ENCODE data around the gene PCSK4. TPM values are rescaled to one million over a fixed set of nuclear protein-coding genes. Genes with fewer than 3 reads are reported as not detected.

Gene PCSK4
- total and polyA plus RNA-seq, 9 of the 15 experiments (the other 6 are each of a cell fraction or from before 2014, with no cell fraction given), result 0.01 to 9.1 (median 2.1) TPM; not detected in 1

GRCh38 chr19:1512671-1513498, 22.7 kb upstream of the PCSK4 start, which contains the start of gene ADAMTSL5:
TSS of gene ADAMTSL5 (minus strand) at chr19:1513019. CDS start at chr19:1510943, 2,076 bp downstream.
- H3K4me3 ChIP-seq, result peak within 1 kb of the TSS; percentile 85
- H3K9me3 ChIP-seq (replicated peaks; ENCODE audit: control insufficient read depth, insufficient read depth, low read depth, low read length), result peaks cover 3% of the 10 kb centered on the region
- CTCF ChIA-PET (ENCODE audit: low intra/inter-chr PET ratio), result interaction anchor here (0.6 to 1.4 kb wide), 3 partner anchors 42 to 277 kb away, joined by 3 to 6 read pairs (median 3); no protein-coding TSS in a partner anchor
- no peaks in the 10 kb centered on the region for H3K27me3 ChIP-seq (ENCODE audit: control insufficient read depth in 2 of 2, insufficient read depth in 2 of 2, low read length in 2 of 2)
- H3K36me3 ChIP-seq (ENCODE audit: control insufficient read depth, insufficient read depth, low read length), result peaks cover 4% of the 10 kb centered on the region; the same call in 1 of the 3 replicates
- peak; percentile 84 to 91 (median 86) for DNase-seq (ENCODE audit: extremely low read depth in 1 of 4, low spot score in 3 of 4)
- no peaks in the 10 kb centered on the region for H4K20me1 ChIP-seq (replicated peaks; ENCODE audit: control insufficient read depth, insufficient read depth, low read length)
- peak; percentile 87 for ATAC-seq
- 1% methylated on average over 26 of the region's 78 CpGs for WGBS (ENCODE audit: insufficient coverage, low coverage, missing lambda C conversion rate)
- H2AFZ ChIP-seq (ENCODE audit: low read depth, low read length), result peak within 1 kb of the TSS; percentile 80
- peak within 1 kb of the TSS; percentile 76 for H3K27ac ChIP-seq (ENCODE audit: extremely low read depth, low read depth, low read length)
- H3K4me2 ChIP-seq (ENCODE audit: insufficient read depth, low read length), result peak within 1 kb of the TSS; percentile 97
- H3K79me2 ChIP-seq (ENCODE audit: control insufficient read depth, insufficient read depth, low read length), result peaks cover 11% of the 10 kb centered on the region; the same call in 2 of the 3 replicates
- FAIRE-seq, result peak; percentile 77
- POLR2A ChIA-PET, result interaction anchor here (1.0 kb wide), 1 partner anchor 20 kb away, joined by 3 read pairs; no protein-coding TSS in a partner anchor
- intact Hi-C loops (cut with micrococcal nuclease), result loop anchor here (2.0 to 5.0 kb wide), 2 partner anchors 34 to 56 kb away; partner anchors contain the start of gene C19orf25
- no peaks in the 10 kb centered on the region for H3K9me1 ChIP-seq (ENCODE audit: control insufficient read depth, insufficient read depth, low read length)
- H3K9ac ChIP-seq (ENCODE audit: insufficient read depth in 1 of 2, low read depth in 2 of 2, low read length in 2 of 2), result peak within 1 kb of the TSS; percentile 72 to 96
- BruUV-seq (replicated peaks), result no TSS peak
- peaks cover 4 to 53% of the 10 kb centered on the region in 2 experiments for H3K4me1 ChIP-seq (replicated peaks in 1 of 2; ENCODE audit: control insufficient read depth in 2 of 2, insufficient read depth in 2 of 2, low read length in 2 of 2)
- in situ Hi-C loops (cut with MboI), result no loop called here
- 0 out of 2 replicates have a peak, but pooled peaks have one; percentile 55 for TF ChIP-seq MIER1 (IDR thresholded peaks at IDR 0.05; ENCODE audit: low read depth)
- peak; percentile 63; the same call in 1 of the 2 replicates for TF ChIP-seq NBN (IDR thresholded peaks at IDR 0.05; ENCODE audit: low read depth)
- TF ChIP-seq TOE1 (IDR thresholded peaks at IDR 0.05; ENCODE audit: borderline replicate concordance), result peak; percentile 73; the same call in 1 of the 2 replicates
- TF ChIP-seq TOE1 (CRISPR knock-in tag; IDR thresholded peaks at IDR 0.05; ENCODE audit: borderline replicate concordance, low read depth), result no peak
- TF ChIP-seq FOXO4 (CRISPR knock-in tag; IDR thresholded peaks at IDR 0.05), result no peak
- TF ChIP-seq YBX1 (IDR thresholded peaks at IDR 0.05), result no peak
- TF ChIP-seq PHF21A (IDR thresholded peaks at IDR 0.05; ENCODE audit: borderline replicate concordance, low read depth), result 0 out of 2 replicates have a peak, but pooled peaks have one; percentile 12
- peak; percentile 67; the same call in 1 of the 2 replicates for TF ChIP-seq ETV5 (CRISPR knock-in tag; IDR thresholded peaks at IDR 0.05; ENCODE audit: low read depth)
- peak; percentile 64 for TF ChIP-seq HMGN3 (IDR thresholded peaks at IDR 0.05; ENCODE audit: borderline replicate concordance, extremely low read depth, insufficient read length, low read depth, low read length)
- no peak for TF ChIP-seq DIDO1 (tag; IDR thresholded peaks at IDR 0.05; ENCODE audit: low read depth)
- peak; percentile 82 for TF ChIP-seq CCNT2 (IDR thresholded peaks at IDR 0.05; ENCODE audit: borderline replicate concordance, extremely low read depth, insufficient read length, low read depth, low read length)
- 0 out of 2 replicates have a peak, but pooled peaks have one; percentile 17 for TF ChIP-seq ZNF133 (CRISPR knock-in tag; IDR thresholded peaks at IDR 0.05)
- TF ChIP-seq ZNF518B (CRISPR knock-in tag; IDR thresholded peaks at IDR 0.05), result no peak
- no peak for TF ChIP-seq CEBPG (CRISPR knock-in tag; IDR thresholded peaks at IDR 0.05)
- TF ChIP-seq CEBPG (tag; conservative IDR thresholded peaks at IDR 0.05 in 1 of 2, IDR thresholded peaks at IDR 0.05 in 1 of 2), result no peak
